ENCODE data around the gene PRKACB. TPM values are rescaled to one million over a fixed set of nuclear protein-coding genes. Genes with fewer than 3 reads are reported as not detected.

Gene PRKACB
- total RNA-seq, 1 donor from 2014 or later: 31.9 TPM

- Histone ChIP-seq H3K27me3 (no peaks in the 10 kb centered on the region), H3K4me3 (no peak overlapping the region), H3K27ac (no peak overlapping the region), H3K4me1 (no peaks in the 10 kb centered on the region), H3K36me3 (no peaks in the 10 kb centered on the region), H3K9me3 (no peaks in the 10 kb centered on the region)
- intact Hi-C loops (cut with DNase I): no loop called here
- TF ChIP-seq CTCF (IDR thresholded peaks at IDR 0.05): no peak
- ATAC-seq (no peak), DNase-seq (no peak)
Observed at GRCh38 chr1:84254703-84255238, 110.7 kb downstream of the PRKACB start.

GRCh38 chr1:84255582-84255981, 111.5 kb downstream of the PRKACB start:
- Histone ChIP-seq H3K27me3 (no peaks in the 10 kb centered on the region), H3K4me1 (no peaks in the 10 kb centered on the region), H3K27ac (no peak overlapping the region), H3K9me3 (no peaks in the 10 kb centered on the region), H3K36me3 (no peaks in the 10 kb centered on the region), H3K4me3 (no peak overlapping the region)
- ATAC-seq (no peak), DNase-seq (no peak)
- no peak for TF ChIP-seq CTCF (IDR thresholded peaks at IDR 0.05)
- intact Hi-C loops (cut with DNase I): no loop called here

GRCh38 chr1:84257617-84258016, 113.5 kb downstream of the PRKACB start:
- no peak for TF ChIP-seq CTCF (IDR thresholded peaks at IDR 0.05)

GRCh38 chr1:84259376-84259775, 115.3 kb downstream of the PRKACB start:
- Histone ChIP-seq H3K4me3 (no peak overlapping the region), H3K27me3 (no peaks in the 10 kb centered on the region), H3K9me3 (no peaks in the 10 kb centered on the region), H3K27ac (no peak overlapping the region), H3K36me3 (no peaks in the 10 kb centered on the region), H3K4me1 (no peaks in the 10 kb centered on the region)
- intact Hi-C loops (cut with DNase I): no loop called here
- DNase-seq: no peak
- no peak for ATAC-seq
- TF ChIP-seq CTCF (IDR thresholded peaks at IDR 0.05): no peak

More at GRCh38 chr1:84257617-84258016, 113.5 kb downstream of the PRKACB start:
- Histone ChIP-seq H3K27me3 (no peaks in the 10 kb centered on the region), H3K4me1 (no peaks in the 10 kb centered on the region), H3K36me3 (no peaks in the 10 kb centered on the region), H3K27ac (no peak overlapping the region), H3K9me3 (no peaks in the 10 kb centered on the region), H3K4me3 (no peak overlapping the region)
- intact Hi-C loops (cut with DNase I): no loop called here
- DNase-seq (no peak), ATAC-seq (no peak)

GRCh38 chr1:84259989-84260388, 115.9 kb downstream of the PRKACB start:
- intact Hi-C loops (cut with DNase I): no loop called here
- H3K4me3 ChIP-seq: no peak overlapping the region
- no peaks in the 10 kb centered on the region for H3K36me3 ChIP-seq
- no peaks in the 10 kb centered on the region for H3K9me3 ChIP-seq
- no peaks in the 10 kb centered on the region for H3K27me3 ChIP-seq
- no peak overlapping the region for H3K27ac ChIP-seq
- DNase-seq (no peak), ATAC-seq (no peak)
- no peaks in the 10 kb centered on the region for H3K4me1 ChIP-seq
- TF ChIP-seq CTCF (IDR thresholded peaks at IDR 0.05): no peak

All from upper lobe of right lung (tissue), 1 donor.